ENCODE data around the gene ZMIZ1.

DNA sequence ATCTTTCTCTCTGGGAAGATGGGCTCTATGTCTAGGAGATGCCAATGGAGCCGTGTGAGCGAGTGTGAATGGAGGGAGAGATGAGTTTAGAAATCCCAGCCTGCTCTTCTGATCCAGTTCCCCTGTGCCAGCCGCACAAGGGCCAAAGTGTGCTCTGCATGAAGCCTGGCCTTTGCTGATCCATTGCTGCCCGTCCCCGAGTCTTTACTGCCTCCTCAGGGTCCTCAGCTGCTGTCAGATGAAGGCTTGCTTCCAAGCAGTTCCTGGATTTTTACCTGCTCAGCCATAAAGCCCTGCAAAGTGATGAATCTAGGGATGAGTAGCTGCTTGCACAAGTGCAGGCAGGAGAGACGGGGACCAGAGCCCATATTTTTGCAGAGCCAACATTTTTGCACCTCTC, 115.9 kb downstream of the ZMIZ1 start:
- TF ChIP-seq, protein P1, sequence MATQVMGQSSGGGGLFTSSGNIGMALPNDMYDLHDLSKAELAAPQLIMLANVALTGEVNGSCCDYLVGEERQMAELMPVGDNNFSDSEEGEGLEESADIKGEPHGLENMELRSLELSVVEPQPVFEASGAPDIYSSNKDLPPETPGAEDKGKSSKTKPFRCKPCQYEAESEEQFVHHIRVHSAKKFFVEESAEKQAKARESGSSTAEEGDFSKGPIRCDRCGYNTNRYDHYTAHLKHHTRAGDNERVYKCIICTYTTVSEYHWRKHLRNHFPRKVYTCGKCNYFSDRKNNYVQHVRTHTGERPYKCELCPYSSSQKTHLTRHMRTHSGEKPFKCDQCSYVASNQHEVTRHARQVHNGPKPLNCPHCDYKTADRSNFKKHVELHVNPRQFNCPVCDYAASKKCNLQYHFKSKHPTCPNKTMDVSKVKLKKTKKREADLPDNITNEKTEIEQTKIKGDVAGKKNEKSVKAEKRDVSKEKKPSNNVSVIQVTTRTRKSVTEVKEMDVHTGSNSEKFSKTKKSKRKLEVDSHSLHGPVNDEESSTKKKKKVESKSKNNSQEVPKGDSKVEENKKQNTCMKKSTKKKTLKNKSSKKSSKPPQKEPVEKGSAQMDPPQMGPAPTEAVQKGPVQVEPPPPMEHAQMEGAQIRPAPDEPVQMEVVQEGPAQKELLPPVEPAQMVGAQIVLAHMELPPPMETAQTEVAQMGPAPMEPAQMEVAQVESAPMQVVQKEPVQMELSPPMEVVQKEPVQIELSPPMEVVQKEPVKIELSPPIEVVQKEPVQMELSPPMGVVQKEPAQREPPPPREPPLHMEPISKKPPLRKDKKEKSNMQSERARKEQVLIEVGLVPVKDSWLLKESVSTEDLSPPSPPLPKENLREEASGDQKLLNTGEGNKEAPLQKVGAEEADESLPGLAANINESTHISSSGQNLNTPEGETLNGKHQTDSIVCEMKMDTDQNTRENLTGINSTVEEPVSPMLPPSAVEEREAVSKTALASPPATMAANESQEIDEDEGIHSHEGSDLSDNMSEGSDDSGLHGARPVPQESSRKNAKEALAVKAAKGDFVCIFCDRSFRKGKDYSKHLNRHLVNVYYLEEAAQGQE (IDR thresholded peaks at IDR 0.05; ENCODE audit: insufficient read depth in 1 of 2, low read depth in 2 of 2, low read length in 2 of 2) = no peak
- TF ChIP-seq POLR2AphosphoS5 (IDR thresholded peaks at IDR 0.05; ENCODE audit: low read depth, low read length) = no peak
- TF ChIP-seq SIN3A (IDR thresholded peaks at IDR 0.05; ENCODE audit: borderline replicate concordance, insufficient read depth, low read length) = no peak
- no peak for TF ChIP-seq TAF1 (IDR thresholded peaks at IDR 0.05; ENCODE audit: borderline replicate concordance, insufficient read depth, low read length)
